Endothelial cell of umbilical vein (primary cell): ENCODE data around the gene MAMDC4. TPM values are rescaled to one million over a fixed set of nuclear protein-coding genes. Genes with fewer than 3 reads are reported as not detected.

Source experiments
- BruUV-seq: library from RNA; stranded (reverse); fragments of 400-500 nt; replicated peaks from 2 replicates; lab custom pipeline; 2021; lab: Mats Ljungman, UMichigan
- CTCF ChIA-PET: fragments of 300-600, 350-600 bp; sonication (Branson Sonifier 250); formaldehyde crosslinking; loops from one replicate; lab custom pipeline; 2021; ENCODE audit warnings: antibody characterized with exemption, inconsistent platforms; lab: Charles Lee
- POLR2A ChIA-PET: fragments of 300-600, 350-600 bp; sonication (Branson Sonifier 250); formaldehyde crosslinking; loops from one replicate; lab custom pipeline; 2021; ENCODE audit warnings: antibody characterized with exemption, inconsistent platforms; lab: Charles Lee
- DNase-seq: peaks from one replicate; pipeline ENCODE4 v3.0.0-alpha.2; 2011; ENCODE audit warnings: low read depth, low spot score
- FAIRE-seq: peaks from 2 replicates; lab custom pipeline; 2011; peaks lifted over from hg19 to GRCh38; lab: Jason Lieb, UNC
- H2AFZ ChIP-seq: 2 replicates; pipeline ENCODE4 v1.6.0; 2012; ENCODE audit warnings: low read depth, low read length, control low read depth, inconsistent platforms
- H3K27ac ChIP-seq: 2 replicates; pipeline ENCODE4 v1.5.1; 2011; ENCODE audit warnings: low read depth, mild to moderate bottlenecking, control low read depth, low read length, moderate library complexity; ENCODE audit not compliant: insufficient read depth
- H3K27me3 ChIP-seq, 2 experiments: 2 replicates each; pipeline versions ENCODE4 v1.6.0 to v1.6.1; 2011; ENCODE audit warnings: low read length in 2 of 2, mixed read lengths in 1 of 2; ENCODE audit not compliant: control insufficient read depth in 2 of 2, insufficient read depth in 2 of 2
- H3K36me3 ChIP-seq, 2 experiments: 2 replicates in 1 of 2; 3 replicates in 1 of 2; pipeline ENCODE4 v1.5.1; 2011; ENCODE audit warnings: low read length in 2 of 2, mild to moderate bottlenecking in 1 of 2, moderate library complexity in 1 of 2; ENCODE audit not compliant: control insufficient read depth in 2 of 2, insufficient read depth in 2 of 2; ENCODE audit errors: extremely low read depth in 1 of 2
- H3K4me1 ChIP-seq: 3 replicates; pipeline ENCODE4 v1.5.1; 2011; ENCODE audit warnings: mild to moderate bottlenecking, low read length; ENCODE audit not compliant: control insufficient read depth, insufficient read depth; ENCODE audit errors: extremely low read depth
- H3K4me2 ChIP-seq: 2 replicates; pipeline ENCODE4 v1.6.1; 2011; ENCODE audit warnings: low read length, control low read depth, mixed read lengths; ENCODE audit not compliant: insufficient read depth
- H3K4me3 ChIP-seq, 3 experiments: fragments of 200-600 bp in 1 of 3; sonication (generic), shearing (Covaris generic) in 1 of 3; replicated peaks in 1 of 3; 2 replicates each; pipeline ENCODE4 v1.5.1; 2011 to 2016; ENCODE audit warnings: control low read depth in 3 of 3, low read length in 3 of 3, mild to moderate bottlenecking in 2 of 3, inconsistent platforms in 1 of 3, low read depth in 1 of 3, moderate library complexity in 1 of 3; ENCODE audit not compliant: insufficient read depth in 1 of 3
- H3K79me2 ChIP-seq: 2 replicates; pipeline ENCODE4 v1.6.0; 2012; ENCODE audit warnings: low read length, inconsistent platforms; ENCODE audit not compliant: control insufficient read depth, insufficient read depth
- H3K9ac ChIP-seq: replicated peaks from 2 replicates; pipeline ENCODE3; 2011; ENCODE audit warnings: low read length, control low read depth; ENCODE audit not compliant: insufficient read depth; ENCODE audit errors: extremely low read depth
- H3K9me1 ChIP-seq: replicated peaks from 3 replicates; pipeline ENCODE4 v1.6.0; 2011; ENCODE audit warnings: mild to moderate bottlenecking, low read length; ENCODE audit not compliant: control insufficient read depth, insufficient read depth; ENCODE audit errors: extremely low read depth
- H3K9me3 ChIP-seq: replicated peaks from 2 replicates; pipeline ENCODE4 v1.5.1; 2012; ENCODE audit warnings: low read length, inconsistent platforms; ENCODE audit not compliant: control insufficient read depth, insufficient read depth
- H4K20me1 ChIP-seq: replicated peaks from 2 replicates; pipeline ENCODE3; 2011; ENCODE audit warnings: mild to moderate bottlenecking, low read length; ENCODE audit not compliant: control insufficient read depth, insufficient read depth; ENCODE audit errors: extremely low read depth
- FOS ChIP-seq: IDR thresholded peaks from 2 replicates; pipeline ENCODE4 v1.6.1; 2011; ENCODE audit warnings: mild to moderate bottlenecking, low read length, moderate library complexity, borderline replicate concordance; ENCODE audit not compliant: insufficient read depth
- GATA2 ChIP-seq: IDR thresholded peaks from 2 replicates; pipeline ENCODE4 v1.7.0; 2011; ENCODE audit warnings: low read depth, mild to moderate bottlenecking, moderate library complexity, mixed read lengths, low read length; ENCODE audit not compliant: insufficient read length, insufficient read depth
- POLR2A ChIP-seq: IDR thresholded peaks from 2 replicates; pipeline ENCODE4 v1.6.1; 2012; ENCODE audit warnings: low read depth, mild to moderate bottlenecking, control low read depth, low read length
- dilution Hi-C: fragments of 300-500 bp; cut with MboI; formaldehyde crosslinking; loops from one replicate; pipeline ENCODE4 v1.15.0; 2019; ENCODE audit warnings: low sequenced_read_pairs; ENCODE audit not compliant: extremely low pct_ligation_motif_present
- intact Hi-C: fragments of 100-400 bp; cut with micrococcal nuclease; formaldehyde crosslinking; loops from one replicate; pipeline ENCODE4 v1.10.0; 2022
- polyA plus RNA-seq, 4 experiments: library from polyadenylated mRNA; depleted of rRNA in 3 of 4; stranded (reverse) in 3 of 4; unstranded in 1 of 4; fragments of >200 nt; gene quantifications; 2 replicates each; pipeline versions ENCODE4 v1.2.1 to v1.2.3, GENCODE V29; 2011 to 2012; ENCODE audit warnings: missing spikeins in 1 of 4
- total RNA-seq: library from RNA; stranded (reverse); gene quantifications from 2 replicates; pipeline ENCODE4 v1.2.3, GENCODE V29; 2021
- TF ChIP-seq, protein P1 (sequence below), 2 donors: IDR thresholded peaks; 1 replicate in 1 of 2; 2 replicates in 1 of 2; pipeline ENCODE4 v1.5.1; 2011; ENCODE audit warnings: low read length in 2 of 2, mild to moderate bottlenecking in 2 of 2, moderate library complexity in 2 of 2, control low read depth in 1 of 2, inconsistent platforms in 1 of 2, low read depth in 1 of 2; ENCODE audit not compliant: insufficient read depth in 1 of 2; ENCODE audit errors: extremely low read depth in 1 of 2
- TF ChIP-seq, protein P2 (sequence below): IDR thresholded peaks from 2 replicates; pipeline ENCODE4 v1.6.1; 2011; ENCODE audit not compliant: insufficient read depth, insufficient read length

Gene MAMDC4
- total and polyA plus RNA-seq, 2 donors (not counting 3 experiments of a cell fraction or from before 2014, with no cell fraction given): 3.6 to 7.2 TPM

DNA sequence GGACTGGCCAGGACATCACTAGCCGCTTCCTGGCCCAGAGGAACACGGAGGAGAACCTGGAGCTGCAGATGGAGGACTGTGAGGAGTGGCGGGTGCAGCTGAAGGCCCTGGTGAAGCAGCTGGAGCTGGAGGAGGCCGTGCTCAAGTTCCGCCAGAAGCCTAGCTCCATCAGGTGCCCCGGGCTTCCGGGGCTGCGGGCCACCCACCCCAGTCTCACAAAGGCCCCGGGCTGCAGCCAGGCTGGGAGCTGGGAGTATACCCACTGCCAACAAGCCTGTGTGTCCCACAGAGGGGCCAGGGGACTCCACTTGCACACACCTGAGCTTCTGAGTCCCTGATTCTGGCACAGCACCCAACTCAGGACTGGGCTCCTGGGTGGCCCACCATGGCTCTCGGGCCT lies 46.1 kb upstream of the MAMDC4 start:
- H2AFZ ChIP-seq: no peak overlapping the region
- H3K9me3 ChIP-seq: no peaks in the 10 kb centered on the region
- no peaks in the 10 kb centered on the region for H3K9me1 ChIP-seq
- peaks cover 15% of the 10 kb centered on the region for H3K4me1 ChIP-seq
- peaks cover 3 to 6% of the 10 kb centered on the region in 2 experiments for H3K27me3 ChIP-seq
- BruUV-seq: no TSS peak
- H3K27ac ChIP-seq: no peak overlapping the region
- no peak for FAIRE-seq
- dilution Hi-C loops (loop anchor here (25.0 kb wide), 1 partner anchor 131 kb away; the partner anchor contains the start of genes C8G and FBXW5), intact Hi-C loops (loop anchor here (5.0 kb wide), 1 partner anchor 36 kb away; the partner anchor contains the start of gene AJM1)
- H3K36me3 ChIP-seq: no peaks in the 10 kb centered on the region
- peaks cover 29% of the 10 kb centered on the region for H3K79me2 ChIP-seq
- TF ChIP-seq, protein P1, sequence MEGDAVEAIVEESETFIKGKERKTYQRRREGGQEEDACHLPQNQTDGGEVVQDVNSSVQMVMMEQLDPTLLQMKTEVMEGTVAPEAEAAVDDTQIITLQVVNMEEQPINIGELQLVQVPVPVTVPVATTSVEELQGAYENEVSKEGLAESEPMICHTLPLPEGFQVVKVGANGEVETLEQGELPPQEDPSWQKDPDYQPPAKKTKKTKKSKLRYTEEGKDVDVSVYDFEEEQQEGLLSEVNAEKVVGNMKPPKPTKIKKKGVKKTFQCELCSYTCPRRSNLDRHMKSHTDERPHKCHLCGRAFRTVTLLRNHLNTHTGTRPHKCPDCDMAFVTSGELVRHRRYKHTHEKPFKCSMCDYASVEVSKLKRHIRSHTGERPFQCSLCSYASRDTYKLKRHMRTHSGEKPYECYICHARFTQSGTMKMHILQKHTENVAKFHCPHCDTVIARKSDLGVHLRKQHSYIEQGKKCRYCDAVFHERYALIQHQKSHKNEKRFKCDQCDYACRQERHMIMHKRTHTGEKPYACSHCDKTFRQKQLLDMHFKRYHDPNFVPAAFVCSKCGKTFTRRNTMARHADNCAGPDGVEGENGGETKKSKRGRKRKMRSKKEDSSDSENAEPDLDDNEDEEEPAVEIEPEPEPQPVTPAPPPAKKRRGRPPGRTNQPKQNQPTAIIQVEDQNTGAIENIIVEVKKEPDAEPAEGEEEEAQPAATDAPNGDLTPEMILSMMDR (IDR thresholded peaks at IDR 0.05; ENCODE audit: extremely low read depth in 1 of 2, insufficient read depth in 1 of 2, low read depth in 1 of 2, low read length in 2 of 2): no peak
- TF ChIP-seq, protein P2, sequence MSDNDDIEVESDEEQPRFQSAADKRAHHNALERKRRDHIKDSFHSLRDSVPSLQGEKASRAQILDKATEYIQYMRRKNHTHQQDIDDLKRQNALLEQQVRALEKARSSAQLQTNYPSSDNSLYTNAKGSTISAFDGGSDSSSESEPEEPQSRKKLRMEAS: no peak
- TF ChIP-seq FOS (no peak), GATA2 (no peak), POLR2A (no peak)
- H3K4me2 ChIP-seq: no peak overlapping the region
- no peaks in the 10 kb centered on the region for H4K20me1 ChIP-seq
- ChIA-PET POLR2A (interaction anchor here (0.7 kb wide), 1 partner anchor 13 kb away, joined by 5 read pairs; no protein-coding TSS in a partner anchor), CTCF (interaction anchor here (0.7 to 3.7 kb wide), 8 partner anchors 12 to 431 kb away, joined by 3 to 13 read pairs (median 4); partner anchors contain the start of genes AJM1 and TMEM141)
- no peak overlapping the region for H3K4me3 ChIP-seq
- no peak overlapping the region for H3K9ac ChIP-seq
- DNase-seq: no peak
